Activated CD4-positive, alpha-beta T cell treated with anti-CD3 and anti-CD28 coated beads for 1 hour (primary cell): ENCODE measurements around the gene MARCHF2.

Experiments used
- DNase-seq: peaks from one replicate; pipeline ENCODE4 v3.0.0-alpha.2; 2020

MARCHF2 gene

DNA sequence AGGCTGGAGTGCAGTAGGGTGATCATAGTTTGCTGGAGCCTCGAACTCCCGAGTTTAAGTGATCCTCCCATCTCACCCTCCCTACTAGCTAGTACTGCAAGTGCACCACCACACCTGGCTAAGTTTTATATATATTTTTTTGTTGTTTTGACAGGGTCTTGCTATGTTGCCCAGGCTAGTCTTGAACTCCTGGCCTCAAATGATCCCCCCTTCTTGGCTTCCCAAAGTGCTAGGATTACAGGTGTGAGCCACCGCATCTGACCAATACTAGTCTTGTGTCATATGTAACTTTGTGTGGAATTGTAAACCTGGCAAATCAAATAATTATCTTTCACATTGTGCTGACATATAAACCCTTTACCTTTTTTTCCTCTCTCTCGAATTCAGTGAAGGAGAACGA is 41.9 kb downstream of the MARCHF2 start:
- no peak for DNase-seq

DNA sequence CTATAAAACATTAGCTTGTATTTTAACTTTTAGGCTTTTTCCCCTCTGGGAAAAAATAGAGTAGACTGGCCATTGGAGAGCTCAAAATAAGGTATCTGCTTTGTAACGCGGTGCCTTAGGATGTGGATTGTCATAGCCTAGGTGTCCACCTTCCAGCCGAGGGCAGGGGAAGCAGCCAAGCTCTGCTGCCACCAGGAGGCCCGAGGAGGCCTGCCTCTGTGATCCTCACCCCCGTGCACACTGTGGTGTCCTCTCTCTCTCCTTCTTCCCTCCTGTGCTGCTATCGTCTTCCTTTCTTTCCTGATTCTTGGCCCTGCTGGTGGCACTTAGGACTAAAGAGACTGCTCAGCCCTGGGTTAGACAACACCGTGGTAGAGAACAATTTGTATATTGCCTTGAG is 43.0 kb downstream of the MARCHF2 start:
- no peak for DNase-seq

DNA sequence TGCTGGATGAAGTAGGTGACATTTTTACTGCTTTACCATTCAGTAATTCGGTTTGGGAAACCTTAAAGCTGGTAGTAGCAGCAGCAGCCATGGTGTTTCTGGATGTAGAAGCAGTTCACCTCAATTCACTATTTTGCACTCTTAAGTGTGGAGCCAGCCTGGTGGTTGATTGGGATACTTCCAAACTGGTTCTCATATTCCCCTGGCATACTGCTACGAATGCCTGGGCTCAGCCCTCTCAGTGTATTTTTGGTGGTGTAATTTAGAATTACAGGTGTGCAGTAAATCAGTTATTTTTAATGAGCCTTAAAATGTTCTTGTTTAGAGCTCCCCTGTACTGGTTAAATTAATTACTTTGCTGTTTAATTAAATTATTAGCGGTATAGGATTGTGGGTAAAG is 44.1 kb downstream of the MARCHF2 start:
- DNase-seq, result no peak

DNA sequence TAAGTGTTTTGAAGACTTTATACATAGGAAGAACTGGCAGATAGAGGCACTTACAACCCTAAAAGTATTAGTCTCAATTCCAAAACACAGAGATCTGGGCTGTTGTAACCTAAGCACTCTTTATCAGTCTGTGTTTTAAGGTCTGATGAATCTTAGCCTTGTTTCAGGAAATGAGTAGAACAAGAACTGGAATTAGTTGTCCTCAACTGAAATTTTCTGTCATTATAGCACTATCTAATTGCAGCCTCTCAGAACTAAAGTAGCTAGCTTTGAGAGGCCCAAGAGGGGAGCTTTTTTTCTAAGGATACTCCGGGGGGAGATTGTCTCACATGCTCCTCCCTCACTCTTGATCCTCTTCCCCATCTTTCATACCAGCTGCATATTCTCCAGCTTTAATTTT is 44.7 kb downstream of the MARCHF2 start:
- no peak for DNase-seq

- DNase-seq, result no peak
These were observed 45.3 kb downstream of the MARCHF2 start for GRCh38 chr19:8458380-8458779.

- DNase-seq, result no peak
These were observed 46.0 kb downstream of the MARCHF2 start for GRCh38 chr19:8459095-8459494.

GRCh38 chr19:8459520-8460270 is 46.6 kb downstream of the MARCHF2 start:
- DNase-seq, result no peak

- no peak for DNase-seq
These were observed 47.6 kb downstream of the MARCHF2 start for GRCh38 chr19:8460516-8461298.

GRCh38 chr19:8461376-8461775 is 48.3 kb downstream of the MARCHF2 start:
- DNase-seq, result no peak

DNA sequence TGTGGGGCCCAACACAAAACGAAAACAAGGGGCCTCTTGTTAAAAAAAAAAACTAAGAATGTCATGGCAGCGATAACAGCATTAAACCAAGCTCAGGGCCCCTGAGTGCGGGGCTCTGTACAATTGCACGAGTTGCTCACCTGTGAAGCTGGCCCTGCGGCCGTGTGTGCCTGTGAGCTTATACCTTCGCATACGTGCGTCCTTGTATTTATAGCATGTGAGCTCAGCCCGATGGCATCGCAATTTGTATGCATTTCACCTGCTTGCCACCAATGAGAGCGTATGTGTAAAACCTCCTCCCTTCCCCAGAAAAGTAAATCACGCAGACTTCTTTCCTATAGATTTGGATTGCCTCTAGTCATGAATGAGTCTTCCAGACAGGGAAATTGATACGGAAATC is 48.8 kb downstream of the MARCHF2 start:
- DNase-seq, result no peak

DNA sequence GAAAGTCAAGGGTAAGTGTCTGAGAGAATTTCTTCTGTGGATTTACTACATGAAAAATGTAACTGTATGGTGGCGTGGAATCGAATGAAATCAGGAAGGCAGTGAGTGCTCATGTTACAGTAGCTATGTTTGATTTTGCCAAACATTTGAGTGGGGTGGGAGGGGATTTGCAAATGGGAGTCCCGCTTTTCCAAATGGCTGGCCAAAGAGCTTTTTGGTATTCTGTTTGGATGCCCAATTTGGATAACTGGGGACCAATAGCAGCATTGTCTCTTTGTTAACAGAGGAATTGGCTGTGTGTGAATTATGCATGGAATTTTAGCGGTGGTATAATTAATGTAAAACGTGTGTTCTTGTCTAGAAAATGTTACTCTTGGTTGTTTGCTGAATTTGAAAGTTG is 49.5 kb downstream of the MARCHF2 start:
- no peak for DNase-seq

DNA sequence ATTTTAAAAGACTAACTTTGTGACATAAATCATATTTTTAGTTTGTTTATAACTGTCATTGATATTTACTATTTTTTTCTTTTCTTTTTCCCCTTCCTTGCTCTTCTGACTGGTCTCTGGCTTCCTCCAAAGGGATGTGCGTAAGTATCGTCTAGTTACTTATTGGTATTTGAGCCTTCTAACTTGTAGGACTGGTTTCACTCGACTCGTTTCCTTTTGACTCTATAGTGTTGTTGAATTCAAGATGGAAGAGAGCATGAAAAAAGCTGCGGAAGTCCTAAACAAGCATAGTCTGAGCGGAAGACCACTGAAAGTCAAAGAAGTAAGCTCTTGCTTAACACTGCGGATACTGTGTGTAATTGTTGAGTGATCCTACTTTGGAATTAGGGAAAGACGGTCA is 50.3 kb downstream of the MARCHF2 start:
- DNase-seq, result no peak

DNA sequence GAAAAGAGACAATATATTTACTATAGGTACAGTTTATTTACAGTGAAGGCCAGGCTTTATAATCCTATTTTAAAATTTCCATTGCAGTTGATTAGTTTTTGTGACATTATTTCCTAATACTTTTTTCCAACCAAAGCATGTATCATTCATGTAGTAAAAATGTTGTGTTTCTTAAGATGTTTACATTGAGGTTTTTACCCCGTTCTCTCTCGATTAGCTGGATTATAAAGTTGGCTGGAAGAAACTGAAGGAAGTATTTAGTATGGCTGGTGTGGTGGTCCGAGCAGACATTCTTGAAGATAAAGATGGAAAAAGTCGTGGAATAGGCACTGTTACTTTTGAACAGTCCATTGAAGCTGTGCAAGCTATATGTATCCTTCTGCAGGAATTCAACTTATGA is 52.9 kb downstream of the MARCHF2 start:
- DNase-seq, result no peak

DNA sequence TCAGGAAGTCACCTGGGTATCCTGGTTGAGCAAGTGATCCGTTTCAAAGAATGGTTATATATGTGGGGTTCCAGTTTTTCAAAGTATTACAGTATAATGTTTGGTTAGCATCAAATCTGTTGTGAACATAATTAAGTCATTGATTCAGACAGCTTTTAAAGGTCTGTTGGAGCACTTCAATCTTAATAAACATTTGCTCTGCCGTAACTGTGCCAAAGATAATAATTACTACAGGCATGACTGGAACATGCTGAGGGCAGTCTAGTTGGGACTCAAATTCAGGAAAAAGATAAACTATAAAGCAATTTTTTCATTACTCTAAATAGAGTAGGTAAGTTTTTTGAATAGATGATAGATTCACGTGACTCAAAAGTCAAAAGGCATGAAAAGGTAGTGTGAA is 55.0 kb downstream of the MARCHF2 start:
- DNase-seq, result no peak

- DNase-seq, result no peak
These were observed 55.8 kb downstream of the MARCHF2 start for GRCh38 chr19:8468761-8469373.

GRCh38 chr19:8469613-8470368 is 56.7 kb downstream of the MARCHF2 start:
- DNase-seq, result no peak

GRCh38 chr19:8473648-8474476 is 60.8 kb downstream of the MARCHF2 start:
- no peak for DNase-seq

DNA sequence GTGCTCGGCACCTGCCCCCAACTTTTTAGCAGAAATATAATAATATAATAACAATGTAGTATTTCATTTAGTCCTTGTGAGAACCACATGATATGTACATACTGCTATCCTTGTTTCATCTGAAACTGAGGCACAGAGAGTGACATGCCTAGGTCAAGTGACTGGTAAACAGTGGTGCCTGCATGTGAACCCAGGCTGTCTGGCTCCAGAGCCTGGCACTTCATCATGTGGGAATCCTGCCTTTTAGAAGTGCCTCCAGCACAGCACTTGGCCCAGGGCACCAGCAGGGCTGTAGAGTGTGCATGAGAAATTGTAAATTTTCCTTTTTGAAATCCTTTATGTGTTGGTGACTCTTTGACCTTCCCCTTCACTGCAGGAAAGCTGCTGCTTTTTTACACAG is 61.9 kb downstream of the MARCHF2 start:
- DNase-seq, result no peak

DNA sequence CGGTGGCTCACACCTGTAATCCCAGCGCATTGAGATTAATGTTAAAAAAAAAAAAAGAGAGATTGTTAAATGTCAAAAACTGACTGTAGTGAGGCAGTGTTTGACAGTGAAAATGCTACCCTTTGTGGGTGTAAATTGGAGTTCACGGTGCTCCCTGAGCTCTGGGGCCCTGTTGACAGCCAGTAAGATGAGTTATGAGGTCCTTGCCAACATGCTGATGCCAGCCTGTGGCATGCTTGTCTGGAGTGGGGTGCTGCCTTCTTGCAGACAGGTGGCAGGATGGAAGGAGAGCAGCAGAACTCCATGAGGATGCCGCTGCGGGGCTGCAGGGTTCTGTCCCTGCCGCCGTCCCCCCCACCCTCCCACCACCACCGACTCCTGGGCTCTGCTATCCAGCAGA is 63.4 kb downstream of the MARCHF2 start:
- no peak for DNase-seq

DNA sequence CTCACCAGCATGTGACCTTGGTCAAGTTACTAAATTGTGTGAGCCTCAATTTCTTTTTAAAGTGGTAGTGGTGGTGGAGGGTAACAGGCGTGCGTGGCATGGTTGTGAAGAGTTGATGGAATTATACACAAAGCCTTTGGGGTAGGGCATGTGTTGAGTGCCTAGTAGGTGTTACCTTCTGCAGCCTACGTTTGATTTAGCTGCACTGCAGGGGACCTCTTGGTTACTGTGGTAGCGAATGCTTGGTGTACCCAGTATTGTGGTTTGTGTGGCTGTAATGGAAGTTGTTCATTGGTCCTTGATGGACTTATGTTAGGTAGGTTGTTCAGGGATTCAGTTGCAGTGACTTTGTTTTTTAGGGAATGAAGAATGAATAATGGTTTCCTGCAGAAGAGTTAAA is 64.8 kb downstream of the MARCHF2 start:
- no peak for DNase-seq

GRCh38 chr19:8478598-8478997 is 65.5 kb downstream of the MARCHF2 start:
- no peak for DNase-seq

DNA sequence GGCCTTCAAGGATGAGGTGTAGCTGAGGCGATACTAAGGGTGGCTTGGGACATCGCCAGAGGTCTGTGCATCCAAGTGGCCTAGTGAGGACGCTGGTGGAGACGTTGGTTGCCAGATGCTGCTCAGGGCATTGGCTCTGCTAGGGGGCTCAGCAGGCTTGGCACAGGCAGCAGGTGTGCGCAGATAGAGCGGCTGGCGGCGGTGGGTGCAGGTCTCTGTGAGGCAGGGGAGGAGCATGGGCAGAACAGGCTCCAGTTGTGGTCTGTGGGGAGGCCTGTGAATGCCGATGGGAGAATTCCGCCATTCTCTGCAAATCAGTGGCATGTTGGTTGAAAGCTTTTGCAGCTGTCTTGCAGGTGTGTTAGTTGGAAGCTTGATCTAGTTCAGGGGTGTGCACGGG is 68.1 kb downstream of the MARCHF2 start:
- no peak for DNase-seq
